Stimulated activated CD4-positive, alpha-beta T cell treated with anti-CD3 and anti-CD28 coated beads, Interleukin-15, amount 100 ng/mL, for 24 hours (primary cell): ENCODE results near the gene RUNX1.
A peak's percentile ranks its signal among the peaks of the same experiment; 100 is the strongest.

ENCODE experiments used
- DNase-seq: peaks from one replicate; pipeline ENCODE4 v3.0.0-alpha.2; 2020

RUNX1 gene

GRCh38 chr21:35035116-35035515, 14.0 kb downstream of the RUNX1 start:
- no peak for DNase-seq

- peak; percentile 42 for DNase-seq
These were observed 14.7 kb downstream of the RUNX1 start for GRCh38 chr21:35034203-35034926.

GRCh38 chr21:35032474-35033263, 16.4 kb downstream of the RUNX1 start:
- DNase-seq = no peak

GRCh38 chr21:35028451-35028978, 20.6 kb downstream of the RUNX1 start:
- DNase-seq = no peak

GRCh38 chr21:35027563-35028450, 21.3 kb downstream of the RUNX1 start:
- DNase-seq = no peak

- DNase-seq = peak; percentile 87
These were observed 22.2 kb downstream of the RUNX1 start for GRCh38 chr21:35026617-35027562.

- no peak for DNase-seq
These were observed 23.0 kb downstream of the RUNX1 start for GRCh38 chr21:35026153-35026500.

- DNase-seq = no peak
These were observed 23.6 kb downstream of the RUNX1 start for GRCh38 chr21:35025206-35026152.

GRCh38 chr21:35024513-35024912, 24.6 kb downstream of the RUNX1 start:
- no peak for DNase-seq

- no peak for DNase-seq
These were observed 25.1 kb downstream of the RUNX1 start for GRCh38 chr21:35024071-35024420.

GRCh38 chr21:35023396-35024070, 25.6 kb downstream of the RUNX1 start:
- no peak for DNase-seq

- no peak for DNase-seq
These were observed 27.6 kb downstream of the RUNX1 start for GRCh38 chr21:35021546-35021945.

GRCh38 chr21:35020902-35021301, 28.2 kb downstream of the RUNX1 start:
- peak; percentile 48 for DNase-seq

GRCh38 chr21:35020436-35020835, 28.7 kb downstream of the RUNX1 start:
- DNase-seq = peak; percentile 71

- no peak for DNase-seq
These were observed 29.5 kb downstream of the RUNX1 start for GRCh38 chr21:35019631-35020032.

- no peak for DNase-seq
These were observed 31.8 kb downstream of the RUNX1 start for GRCh38 chr21:35017256-35017655.

- no peak for DNase-seq
These were observed 32.4 kb downstream of the RUNX1 start for GRCh38 chr21:35016517-35017188.

GRCh38 chr21:35016071-35016470, 33.0 kb downstream of the RUNX1 start:
- DNase-seq = no peak

GRCh38 chr21:35015435-35016024, 33.6 kb downstream of the RUNX1 start:
- DNase-seq = peak; percentile 35
